Caco-2 (cell line): ENCODE results near the gene SMIM23. TPM values are rescaled to one million over a fixed set of nuclear protein-coding genes. Genes with fewer than 3 reads are reported as not detected.

Source experiments
- BruUV-seq: library from RNA; stranded (reverse); fragments of 400-500 nt; replicated peaks from 2 replicates; lab custom pipeline; 2021; lab: Mats Ljungman, UMichigan
- CTCF ChIA-PET: fragments of 300-600 bp; sonication (Branson Sonifier 250); formaldehyde crosslinking; loops from one replicate; lab custom pipeline; 2022; ENCODE audit warnings: antibody characterized with exemption; lab: Charles Lee
- POLR2A ChIA-PET: fragments of 300-600 bp; sonication (Branson Sonifier 250); formaldehyde crosslinking; loops from one replicate; lab custom pipeline; 2022; ENCODE audit warnings: antibody characterized with exemption; lab: Charles Lee
- DNase-seq, 2 experiments: peaks; one replicate each; pipeline versions ENCODE4 v3.0.0 to v3.0.0-alpha.2; 2020 to 2022
- H3K27me3 ChIP-seq: replicated peaks from 2 replicates; pipeline ENCODE4 v1.6.0; 2011; ENCODE audit warnings: low read length; ENCODE audit not compliant: control insufficient read depth, insufficient read depth
- H3K36me3 ChIP-seq: 2 replicates; pipeline ENCODE4 v1.5.1; 2011; ENCODE audit warnings: low read length; ENCODE audit not compliant: control insufficient read depth, insufficient read depth
- H3K4me1 ChIP-seq: fragments of 250-450 bp; sonication (Bioruptor Pico); 2 replicates; pipeline ENCODE4 v1.5.1; 2020; ENCODE audit warnings: mild to moderate bottlenecking
- H3K4me3 ChIP-seq: 2 replicates; pipeline ENCODE4 v1.5.1; 2011; ENCODE audit warnings: low read depth, mild to moderate bottlenecking, control low read depth, low read length
- H3K9me3 ChIP-seq: fragments of 250-450 bp; sonication (Bioruptor Pico); 2 replicates; pipeline ENCODE4 v1.5.1; 2020; ENCODE audit warnings: mild to moderate bottlenecking, moderate library complexity
- H3K27ac Mint-ChIP-seq: one replicate; pipeline ENCODE4 v1.8.0; 2022; ENCODE audit warnings: mixed read lengths; ENCODE audit not compliant: unreplicated experiment
- H3K27me3 Mint-ChIP-seq: one replicate; pipeline ENCODE4 v1.8.0; 2022; ENCODE audit warnings: mixed read lengths; ENCODE audit not compliant: insufficient read depth, unreplicated experiment
- H3K36me3 Mint-ChIP-seq: one replicate; pipeline ENCODE4 v1.8.0; 2022; ENCODE audit warnings: mild to moderate bottlenecking, mixed read lengths; ENCODE audit not compliant: insufficient read depth, unreplicated experiment
- H3K4me1 Mint-ChIP-seq: one replicate; pipeline ENCODE4 v1.8.0; 2022; ENCODE audit warnings: low read depth, mixed read lengths; ENCODE audit not compliant: unreplicated experiment
- H3K4me3 Mint-ChIP-seq: one replicate; pipeline ENCODE4 v1.8.0; 2022; ENCODE audit warnings: mild to moderate bottlenecking, moderate library complexity, mixed read lengths; ENCODE audit not compliant: unreplicated experiment
- H3K9me3 Mint-ChIP-seq: one replicate; pipeline ENCODE4 v1.8.0; 2022; ENCODE audit warnings: mixed read lengths; ENCODE audit not compliant: unreplicated experiment
- intact Hi-C: fragments of 100-400 bp; cut with micrococcal nuclease; formaldehyde crosslinking; loops from one replicate; pipeline ENCODE4 v1.10.0; 2022; ENCODE audit not compliant: unreplicated experiment
- total RNA-seq: library from RNA; stranded (reverse); gene quantifications from 2 replicates; pipeline ENCODE4 v1.2.3, GENCODE V29; 2022
- TF ChIP-seq, protein P1 (sequence below), 2 experiments: fragments of 200-600 bp in 1 of 2; IDR thresholded peaks; 1 replicate in 1 of 2; 2 replicates in 1 of 2; pipeline versions ENCODE4 v1.5.1 to v1.8.0; 2011 to 2022; ENCODE audit warnings: antibody characterized with exemption in 1 of 2, control low read depth in 1 of 2, inconsistent platforms in 1 of 2, low read depth in 1 of 2, low read length in 1 of 2, mild to moderate bottlenecking in 1 of 2, moderate library complexity in 1 of 2; ENCODE audit not compliant: insufficient read depth in 1 of 2, severe bottlenecking in 1 of 2, unreplicated experiment in 1 of 2

SMIM23 gene
- total RNA-seq, 1 experiment from 2014 or later, result not detected

DNA sequence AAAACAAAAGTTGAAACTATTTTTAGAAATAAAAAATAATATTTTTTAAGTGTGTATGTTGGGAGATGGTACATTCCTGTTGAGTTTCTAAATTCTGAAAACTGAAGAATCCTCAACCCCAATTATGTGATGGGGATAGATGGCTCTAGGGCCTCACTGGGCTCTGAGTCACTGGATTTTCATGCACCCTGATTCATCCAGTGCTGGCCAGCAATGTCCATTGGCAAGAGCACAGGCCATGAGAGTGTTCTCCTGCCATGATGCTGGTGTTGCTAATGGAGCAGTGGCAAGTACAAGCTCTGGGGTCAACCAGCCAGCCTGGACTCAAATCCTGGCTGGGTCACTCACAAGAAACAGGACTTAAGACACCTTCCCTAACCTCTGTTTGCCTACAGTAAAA lies 23.3 kb downstream of the SMIM23 start:
- TF ChIP-seq, protein P1, sequence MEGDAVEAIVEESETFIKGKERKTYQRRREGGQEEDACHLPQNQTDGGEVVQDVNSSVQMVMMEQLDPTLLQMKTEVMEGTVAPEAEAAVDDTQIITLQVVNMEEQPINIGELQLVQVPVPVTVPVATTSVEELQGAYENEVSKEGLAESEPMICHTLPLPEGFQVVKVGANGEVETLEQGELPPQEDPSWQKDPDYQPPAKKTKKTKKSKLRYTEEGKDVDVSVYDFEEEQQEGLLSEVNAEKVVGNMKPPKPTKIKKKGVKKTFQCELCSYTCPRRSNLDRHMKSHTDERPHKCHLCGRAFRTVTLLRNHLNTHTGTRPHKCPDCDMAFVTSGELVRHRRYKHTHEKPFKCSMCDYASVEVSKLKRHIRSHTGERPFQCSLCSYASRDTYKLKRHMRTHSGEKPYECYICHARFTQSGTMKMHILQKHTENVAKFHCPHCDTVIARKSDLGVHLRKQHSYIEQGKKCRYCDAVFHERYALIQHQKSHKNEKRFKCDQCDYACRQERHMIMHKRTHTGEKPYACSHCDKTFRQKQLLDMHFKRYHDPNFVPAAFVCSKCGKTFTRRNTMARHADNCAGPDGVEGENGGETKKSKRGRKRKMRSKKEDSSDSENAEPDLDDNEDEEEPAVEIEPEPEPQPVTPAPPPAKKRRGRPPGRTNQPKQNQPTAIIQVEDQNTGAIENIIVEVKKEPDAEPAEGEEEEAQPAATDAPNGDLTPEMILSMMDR (IDR thresholded peaks at IDR 0.05; ENCODE audit: insufficient read depth in 1 of 2, low read depth in 1 of 2, low read length in 1 of 2, severe bottlenecking in 1 of 2, unreplicated experiment in 1 of 2), result no peak
- H3K9me3 Mint-ChIP-seq, result peaks cover 19% of the 10 kb centered on the region
- Histone ChIP-seq H3K4me1 (no peaks in the 10 kb centered on the region), H3K4me3 (no peak overlapping the region), H3K9me3 (no peaks in the 10 kb centered on the region), H3K36me3 (no peaks in the 10 kb centered on the region), H3K27me3 (no peaks in the 10 kb centered on the region; the same call in 1 of the 2 replicates)
- H3K4me1 Mint-ChIP-seq, result peaks cover 7% of the 10 kb centered on the region
- DNase-seq, result no peak
- ChIA-PET POLR2A (no interaction called here), CTCF (no interaction called here)
- no peak overlapping the region for H3K27ac Mint-ChIP-seq
- H3K4me3 Mint-ChIP-seq, result no peak overlapping the region
- no peaks in the 10 kb centered on the region for H3K36me3 Mint-ChIP-seq
- BruUV-seq, result no TSS peak
- intact Hi-C loops, result no loop called here
- peaks cover 32% of the 10 kb centered on the region for H3K27me3 Mint-ChIP-seq

DNA sequence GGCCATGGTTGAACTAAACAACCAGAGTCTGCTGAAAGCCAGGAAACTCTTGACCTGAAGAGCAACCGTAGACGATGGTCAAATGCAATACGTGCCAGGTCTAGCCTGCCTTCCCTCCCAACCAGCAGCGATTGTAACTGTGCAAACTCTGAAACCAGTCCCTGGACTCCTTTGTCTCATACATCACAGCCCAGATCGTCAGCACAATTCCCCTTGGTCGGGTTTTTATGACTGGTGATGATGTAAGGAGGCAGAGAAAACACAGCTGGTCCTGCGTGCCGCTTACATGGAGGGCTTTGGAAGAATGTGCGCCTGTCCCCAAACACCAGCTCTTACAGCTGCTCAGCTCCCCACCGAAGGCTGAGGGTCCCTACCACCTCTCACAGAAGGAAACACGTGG lies 24.6 kb downstream of the SMIM23 start:
- Mint-ChIP-seq H3K36me3 (no peaks in the 10 kb centered on the region), H3K27me3 (peaks cover 28% of the 10 kb centered on the region), H3K4me1 (peaks cover 7% of the 10 kb centered on the region), H3K27ac (no peak overlapping the region), H3K9me3 (peaks cover 19% of the 10 kb centered on the region), H3K4me3 (no peak overlapping the region)
- H3K9me3 ChIP-seq, result no peaks in the 10 kb centered on the region
- H3K4me1 ChIP-seq, result no peaks in the 10 kb centered on the region
- intact Hi-C loops, result no loop called here
- no peaks in the 10 kb centered on the region for H3K36me3 ChIP-seq
- no peak for DNase-seq
- CTCF ChIA-PET, result no interaction called here
- POLR2A ChIA-PET, result no interaction called here
- no peaks in the 10 kb centered on the region; the same call in 1 of the 2 replicates for H3K27me3 ChIP-seq
- no peak overlapping the region for H3K4me3 ChIP-seq
- TF ChIP-seq, protein P1 (IDR thresholded peaks at IDR 0.05; ENCODE audit: insufficient read depth in 1 of 2, low read depth in 1 of 2, low read length in 1 of 2, severe bottlenecking in 1 of 2, unreplicated experiment in 1 of 2), result no peak
- no TSS peak for BruUV-seq

- POLR2A ChIA-PET, result no interaction called here
- Mint-ChIP-seq H3K36me3 (no peaks in the 10 kb centered on the region), H3K9me3 (peaks cover 19% of the 10 kb centered on the region), H3K27me3 (peaks cover 8% of the 10 kb centered on the region), H3K4me1 (peaks cover 10% of the 10 kb centered on the region), H3K4me3 (no peak overlapping the region), H3K27ac (no peak overlapping the region)
- intact Hi-C loops, result no loop called here
- no peak for DNase-seq
- no TSS peak for BruUV-seq
- peaks cover 5% of the 10 kb centered on the region; the same call in 1 of the 2 replicates for H3K4me1 ChIP-seq
- H3K36me3 ChIP-seq, result no peaks in the 10 kb centered on the region
- H3K4me3 ChIP-seq, result no peak overlapping the region
- CTCF ChIA-PET, result no interaction called here
- H3K9me3 ChIP-seq, result no peaks in the 10 kb centered on the region
- TF ChIP-seq, protein P1 (IDR thresholded peaks at IDR 0.05; ENCODE audit: insufficient read depth in 1 of 2, low read depth in 1 of 2, low read length in 1 of 2, severe bottlenecking in 1 of 2, unreplicated experiment in 1 of 2), result no peak
- H3K27me3 ChIP-seq, result no peaks in the 10 kb centered on the region; the same call in 1 of the 2 replicates
Observed at GRCh38 chr5:171813270-171813669, 27.7 kb downstream of the SMIM23 start.
